ENCODE measurements around the gene HNRNPF.

GRCh38 chr10:43444323-43444722 is 35.3 kb upstream of the HNRNPF start:
- TF ChIP-seq POLR2AphosphoS5 (IDR thresholded peaks at IDR 0.05) (no peak), CTCF (IDR thresholded peaks at IDR 0.05) (no peak), EP300 (IDR thresholded peaks at IDR 0.05) (no peak)
